Activated CD8-positive, alpha-beta memory T cell treated with anti-CD3 and anti-CD28 coated beads for 48 hours (primary cell): ENCODE data around the gene KRT76.

Experiments used
- DNase-seq, 3 experiments: peaks; one replicate each; pipeline ENCODE4 v3.0.0-alpha.2; 2020; ENCODE audit warnings: low read depth in 2 of 3, low spot score in 2 of 3

Gene KRT76

GRCh38 chr12:52776913-52777395, at the start of gene KRT76:
Gene KRT76, minus strand, starts transcription at chr12:52777345. Its CDS starts 54 bp downstream, at chr12:52777291.
- no peak for DNase-seq

GRCh38 chr12:52825961-52826360, 48.8 kb upstream of the KRT76 start:
- DNase-seq: no peak

- no peak for DNase-seq
Observed at GRCh38 chr12:52824741-52825410, 47.7 kb upstream of the KRT76 start.

- no peak for DNase-seq
Observed at GRCh38 chr12:52823761-52824450, 46.8 kb upstream of the KRT76 start.

- no peak for DNase-seq
Observed at GRCh38 chr12:52822771-52823510, 45.8 kb upstream of the KRT76 start.

DNA sequence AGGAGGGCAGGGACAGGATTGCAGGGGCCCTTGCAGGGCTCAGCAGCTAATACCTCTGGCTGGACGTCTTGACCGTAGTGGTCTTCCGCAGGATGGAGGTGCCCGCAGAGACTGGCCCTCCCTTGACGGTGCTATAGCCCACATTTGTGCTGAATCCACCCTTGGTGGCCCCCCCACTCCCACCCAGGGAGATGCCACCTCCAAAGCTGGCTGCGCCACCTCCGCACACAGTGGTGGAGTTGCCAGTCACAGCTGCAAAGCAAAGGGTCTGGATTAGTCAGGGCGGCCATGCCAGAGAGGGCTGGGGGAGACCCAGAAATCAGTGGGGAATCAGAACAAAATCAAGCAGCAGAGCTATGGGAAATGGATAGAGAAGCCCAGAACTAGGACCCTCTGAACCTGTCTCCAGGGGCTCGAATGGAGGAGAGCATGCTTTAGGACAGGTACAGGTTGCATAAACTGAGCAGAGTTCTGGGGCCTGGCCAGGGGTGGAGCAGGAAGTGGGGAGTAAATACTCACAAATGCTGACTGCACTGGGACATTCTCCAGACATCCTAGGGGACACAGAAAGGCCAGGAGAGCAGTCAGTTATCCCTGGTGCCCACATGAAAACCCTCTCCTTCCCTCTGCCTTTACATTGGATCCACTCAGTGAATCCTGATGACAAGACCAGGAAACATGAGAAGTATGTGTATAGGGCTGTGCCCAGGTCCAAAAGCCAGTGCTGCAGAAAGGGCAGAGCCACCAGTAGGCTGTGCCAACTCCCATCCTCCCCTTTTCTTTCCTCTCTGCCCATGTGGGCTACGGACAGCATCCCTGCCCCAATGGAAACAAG, 44.9 kb upstream of the KRT76 start:
- no peak for DNase-seq

DNA sequence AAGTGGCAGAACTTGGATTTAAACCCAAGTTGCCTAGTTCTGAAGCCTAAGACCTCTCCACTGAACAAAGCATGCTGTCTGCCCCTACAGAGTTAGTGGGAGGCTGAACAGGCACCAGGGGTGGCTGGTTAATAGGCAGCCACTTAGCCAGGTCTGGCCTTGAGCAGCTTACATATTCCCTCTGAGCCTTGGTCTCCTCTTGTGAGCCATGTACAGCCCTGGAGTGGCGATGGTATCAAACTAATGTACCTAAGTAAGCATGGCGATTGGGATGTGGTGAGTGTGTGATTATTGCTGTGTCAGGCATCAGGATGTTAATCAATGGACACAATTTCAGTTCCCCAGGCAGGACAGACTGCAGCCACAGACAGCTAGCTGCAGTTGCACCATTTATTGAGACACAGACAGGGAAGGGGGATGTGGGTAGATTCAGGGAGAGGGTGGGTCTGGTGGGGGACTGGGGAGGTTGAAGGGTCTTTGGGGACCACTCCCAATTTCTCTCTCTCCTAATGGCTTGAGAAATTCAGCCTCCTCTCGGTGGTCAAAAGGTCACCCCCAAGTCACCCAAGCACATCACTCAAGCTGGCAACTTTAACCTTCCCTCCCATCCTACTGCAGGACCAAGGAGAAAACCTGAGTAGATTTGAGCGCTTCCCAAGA, 44.1 kb upstream of the KRT76 start:
- DNase-seq: no peak

DNA sequence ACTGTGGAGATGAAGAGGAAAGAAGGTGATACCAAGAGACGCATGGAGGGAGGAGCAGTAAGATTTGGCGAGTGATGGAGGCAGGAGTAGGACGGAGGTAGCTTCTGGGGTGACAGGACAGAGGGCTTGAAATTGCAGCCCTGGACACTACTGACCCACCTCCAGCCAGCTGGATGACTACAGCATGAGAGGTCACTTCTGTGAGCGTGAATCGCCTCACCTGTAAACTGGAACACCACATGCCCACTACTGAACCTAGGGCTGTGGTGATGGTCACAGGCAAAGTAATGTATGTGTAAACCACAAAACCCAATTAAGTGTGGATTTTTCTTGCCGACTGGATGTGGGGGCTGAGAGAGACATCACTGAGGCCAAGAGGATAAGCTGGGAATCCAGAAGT, 43.4 kb upstream of the KRT76 start:
- no peak for DNase-seq

DNA sequence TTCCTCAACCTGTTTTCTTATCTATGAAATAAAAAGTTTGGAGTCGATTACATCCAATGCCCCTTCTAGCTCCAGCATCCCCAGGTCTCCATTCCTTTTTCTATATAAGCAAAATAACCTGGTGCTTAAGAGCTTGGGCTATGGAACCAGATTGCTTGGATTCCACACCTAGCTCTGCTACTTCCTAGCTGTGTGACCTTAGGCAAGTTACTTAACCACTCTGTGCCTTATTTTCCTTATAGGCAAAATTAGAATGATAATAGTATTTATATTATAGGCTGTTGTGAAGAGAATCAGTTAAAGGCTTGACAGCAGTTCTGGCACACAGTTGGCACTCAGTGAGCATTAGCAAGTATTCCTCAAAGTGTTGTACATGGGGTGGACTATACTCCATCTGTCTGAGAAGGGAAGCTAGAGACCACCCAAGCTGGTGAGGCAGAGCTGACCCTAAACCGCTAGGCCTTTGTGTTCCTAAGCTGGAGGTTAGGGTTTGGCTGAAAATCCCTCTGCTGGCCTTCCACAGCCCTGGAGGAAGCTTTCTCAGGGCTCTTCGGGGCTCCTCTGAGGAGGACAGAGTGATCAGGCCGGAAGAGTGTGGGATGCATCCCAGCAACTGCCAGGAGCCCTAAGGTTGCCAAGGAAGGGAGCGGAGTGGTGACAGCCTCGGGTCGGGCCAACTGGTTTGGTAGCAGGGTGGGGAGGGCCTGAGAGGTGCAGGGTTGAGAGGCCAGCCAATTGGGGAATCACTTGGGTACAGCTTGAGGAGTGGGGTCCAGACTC, 42.8 kb upstream of the KRT76 start:
- DNase-seq: no peak

DNA sequence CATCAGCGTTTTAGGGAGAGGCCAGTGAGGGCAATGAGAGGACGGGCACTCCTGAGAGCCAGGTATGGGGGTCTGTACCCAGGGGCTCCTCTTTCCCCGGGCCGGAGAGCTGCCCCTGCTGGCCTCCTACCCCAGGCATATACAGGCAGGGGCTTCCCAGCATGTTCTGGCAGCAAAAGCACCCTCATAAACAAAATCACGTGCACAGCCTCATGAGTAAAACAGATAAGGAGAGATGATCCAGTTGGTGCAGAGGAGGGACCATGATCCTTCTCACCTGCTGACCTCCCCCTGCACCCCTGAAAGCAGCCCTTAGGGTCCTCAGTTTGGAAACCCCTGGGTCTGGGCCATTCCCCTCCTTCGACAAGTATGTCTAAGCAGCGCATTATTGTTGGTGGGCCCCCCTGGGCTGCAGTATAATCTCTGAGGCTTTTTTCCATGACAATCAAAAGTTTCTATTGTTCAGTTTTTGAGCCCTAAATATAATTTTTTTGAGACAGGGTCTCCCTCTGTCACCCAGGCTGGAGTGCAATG, 41.8 kb upstream of the KRT76 start:
- no peak for DNase-seq

- no peak for DNase-seq
Observed at GRCh38 chr12:52818388-52818787, 41.2 kb upstream of the KRT76 start.

- no peak for DNase-seq
Observed at GRCh38 chr12:52817699-52818238, 40.6 kb upstream of the KRT76 start.

DNA sequence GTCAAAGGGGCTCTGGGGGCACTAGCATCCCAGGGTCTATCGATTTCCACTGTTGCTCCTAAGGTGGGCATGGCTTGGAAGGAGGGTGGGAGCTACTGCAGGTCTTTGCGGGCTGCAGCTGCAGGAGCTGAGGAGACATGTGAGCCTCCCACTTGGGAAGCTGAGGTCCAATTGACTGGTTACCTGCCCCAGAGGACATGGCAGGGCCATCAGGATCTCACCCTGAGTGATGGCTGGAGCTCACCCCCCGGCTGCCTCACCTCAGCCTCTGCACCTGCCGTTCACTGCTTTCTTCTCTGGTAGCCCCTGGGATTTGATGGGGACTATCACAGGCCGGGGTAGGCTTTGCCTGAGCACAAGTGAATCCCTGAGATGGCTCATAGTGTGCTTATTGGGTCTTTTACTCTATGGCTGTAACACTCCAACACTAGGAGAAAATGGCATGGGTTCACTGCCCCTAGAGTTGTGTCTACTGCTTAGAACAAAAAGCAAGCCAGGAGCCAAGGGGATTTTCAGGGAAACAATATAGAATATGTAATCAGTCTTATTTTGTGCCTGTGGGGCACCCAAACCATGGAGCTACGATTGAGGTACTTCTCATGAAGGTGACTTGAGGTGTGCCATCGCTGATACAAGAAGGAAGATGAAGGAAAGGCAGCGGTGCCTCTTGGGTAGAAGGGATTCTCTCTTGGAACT, 40.0 kb upstream of the KRT76 start:
- DNase-seq: no peak

DNA sequence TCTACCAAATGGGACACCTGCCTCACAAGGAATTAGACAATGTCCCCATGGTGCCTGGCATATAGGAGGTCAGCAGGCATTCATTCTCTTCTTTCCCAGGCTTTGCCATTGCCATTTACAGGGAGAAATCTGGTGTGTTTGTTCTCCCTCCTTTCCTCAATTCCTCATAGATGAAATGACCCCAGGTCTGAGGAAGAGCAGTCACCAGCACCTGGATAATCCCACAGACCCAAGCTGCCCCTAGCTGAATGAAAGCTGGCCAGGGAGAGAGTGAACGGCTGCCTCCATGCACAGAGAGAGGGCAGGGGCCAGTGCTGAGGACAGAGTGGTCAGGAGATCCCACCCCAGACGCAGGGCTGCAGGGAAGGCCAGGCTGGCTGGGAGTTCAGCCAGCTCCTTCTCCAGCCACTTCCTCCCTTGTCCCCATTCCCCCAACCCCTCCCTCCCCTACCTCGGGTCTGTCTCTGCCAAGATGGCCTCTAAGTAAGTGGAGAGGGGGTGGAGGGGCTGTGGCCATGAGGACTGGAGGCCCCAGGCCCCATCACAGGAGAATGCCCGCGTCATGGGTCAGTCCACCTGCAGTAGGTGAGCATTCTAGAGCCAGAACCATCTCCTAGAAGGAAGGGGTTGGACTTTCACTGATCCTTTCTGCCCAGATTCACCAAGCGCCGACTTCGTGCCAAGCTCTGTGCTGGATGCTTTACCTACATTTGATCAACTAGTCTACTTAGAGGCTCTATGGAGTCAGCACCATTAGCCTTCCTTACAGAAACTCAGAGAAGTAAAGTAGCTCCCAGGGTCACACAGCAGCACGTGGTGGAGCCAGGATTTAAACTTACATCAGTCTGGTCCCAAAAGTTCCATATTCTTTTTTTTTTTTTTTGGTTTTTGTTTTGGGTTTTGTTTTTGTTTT, 38.8 kb upstream of the KRT76 start:
- DNase-seq: no peak

DNA sequence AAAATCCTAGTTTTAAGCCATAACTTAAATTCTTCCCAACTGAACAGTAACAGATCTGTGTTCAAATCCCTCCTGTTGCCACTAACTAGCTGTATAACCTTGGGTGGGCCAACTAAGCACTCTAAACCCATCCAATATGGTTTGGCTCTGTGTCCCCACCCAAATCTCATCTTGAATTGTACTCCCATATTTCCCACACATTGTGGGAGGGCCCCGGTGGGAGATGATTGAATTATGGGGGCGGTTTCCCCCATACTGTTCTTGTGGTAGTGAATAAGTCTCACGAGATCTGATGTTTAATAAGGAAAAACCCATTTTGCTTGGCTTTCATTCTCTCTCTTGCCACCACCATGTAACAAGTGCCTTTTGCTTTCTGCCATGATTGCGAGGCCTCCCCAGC, 38.0 kb upstream of the KRT76 start:
- DNase-seq: no peak

GRCh38 chr12:52814710-52815155, 37.6 kb upstream of the KRT76 start:
- DNase-seq: no peak

DNA sequence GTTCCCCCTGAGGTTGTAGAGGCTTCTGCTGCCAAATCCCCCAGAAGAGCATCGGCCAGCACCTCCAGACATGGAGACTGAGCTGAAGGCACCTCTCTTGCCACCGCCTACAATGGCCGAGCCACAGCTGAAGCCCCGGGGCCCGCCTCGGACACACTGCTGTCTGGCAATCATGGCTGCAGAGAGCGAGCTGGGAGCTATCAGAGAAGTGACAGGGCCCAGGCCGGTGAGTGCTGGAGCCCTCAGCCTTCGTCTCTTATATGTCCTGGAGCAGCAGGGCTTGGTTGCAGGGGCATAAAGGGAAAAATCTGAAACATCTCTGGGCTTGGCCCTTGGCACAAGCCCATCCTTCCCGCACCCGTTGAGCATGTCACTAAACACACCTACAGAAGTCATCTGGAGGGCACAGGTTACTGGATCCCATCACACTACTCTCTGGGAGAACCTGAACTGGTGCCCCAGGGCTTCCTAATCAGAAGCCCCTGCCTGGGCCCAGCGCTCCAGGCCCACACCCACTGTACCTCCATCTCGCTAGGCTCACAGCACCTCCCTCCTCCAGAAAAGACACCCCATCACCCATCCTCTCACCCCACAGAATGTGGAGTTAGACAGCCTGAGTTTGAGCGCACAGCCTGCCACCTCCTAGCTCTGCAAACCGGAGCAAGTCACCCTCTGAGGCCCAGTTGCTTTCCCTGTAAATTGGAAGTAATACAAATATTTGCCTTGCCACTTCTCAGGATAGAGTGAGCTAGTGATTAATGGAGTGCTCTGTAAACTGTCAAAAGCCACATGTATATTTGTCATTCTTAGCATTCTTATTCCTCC, 37.0 kb upstream of the KRT76 start, which contains the start of gene KRT4:
Gene KRT4 (minus strand): TSS at position 232 of the 825 bp plus-strand sequence. CDS start 58 bp downstream, at position 174.
- DNase-seq: no peak
